ENCODE data around the gene NADSYN1. TPM values are rescaled to one million over a fixed set of nuclear protein-coding genes. Genes with fewer than 3 reads are reported as not detected.

The NADSYN1 gene
- polyA plus RNA-seq, 1 donor = 20.2 TPM

DNA sequence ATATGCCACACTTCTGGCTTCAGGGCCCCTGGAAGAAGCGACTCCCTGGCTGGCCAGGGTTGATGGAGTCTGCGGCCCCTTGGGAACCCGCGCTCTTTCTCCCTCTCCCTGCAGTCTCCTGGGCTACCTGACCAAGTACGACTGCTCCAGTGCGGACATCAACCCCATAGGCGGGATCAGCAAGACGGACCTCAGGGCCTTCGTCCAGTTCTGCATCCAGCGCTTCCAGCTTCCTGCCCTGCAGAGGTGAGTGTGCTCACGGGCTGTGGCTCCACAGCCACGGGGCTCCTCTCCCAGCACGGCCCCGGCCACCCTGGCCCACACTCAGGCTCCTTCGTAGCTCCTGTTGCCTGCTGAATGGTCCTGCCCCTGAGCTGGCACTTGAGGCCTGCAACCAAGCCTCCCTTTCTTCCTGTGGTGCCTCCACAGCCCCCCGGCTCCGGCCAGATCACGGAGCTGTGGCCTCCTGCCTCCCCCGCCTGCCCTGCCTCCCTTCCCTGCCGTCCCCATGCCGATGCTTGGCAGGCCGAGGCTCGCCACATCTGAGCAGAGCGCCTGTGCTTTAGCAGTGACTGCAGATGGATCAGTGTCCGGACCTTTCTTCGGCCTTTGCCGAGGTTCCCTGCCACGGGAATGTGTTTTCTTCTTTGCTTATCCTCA is 37.9 kb downstream of the NADSYN1 start:
- DNase-seq (ENCODE audit: low read depth) = no peak

- DNase-seq (ENCODE audit: low read depth) = no peak
Observed at GRCh38 chr11:71491531-71491930, 38.5 kb downstream of the NADSYN1 start.

DNA sequence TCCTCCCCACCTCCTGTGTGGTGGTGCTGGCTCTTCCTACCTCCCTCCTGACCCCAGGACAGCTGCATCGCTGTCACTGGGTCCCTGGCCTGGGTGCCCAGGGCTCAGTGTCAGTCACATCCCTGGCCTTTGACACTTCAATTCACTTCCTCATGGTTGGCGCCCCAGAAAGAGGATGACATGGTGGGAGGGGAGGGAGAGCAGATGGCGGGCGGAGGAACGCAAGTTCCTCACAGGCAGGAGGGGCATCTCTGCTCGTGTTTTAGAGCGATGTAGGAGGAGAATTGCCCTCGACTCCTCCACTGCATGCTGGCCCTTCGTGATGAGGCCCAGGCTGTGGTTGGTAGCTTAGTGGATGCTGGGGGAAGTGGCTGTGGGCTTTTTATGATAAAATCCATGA is 38.9 kb downstream of the NADSYN1 start:
- DNase-seq (ENCODE audit: low read depth) = no peak

GRCh38 chr11:71495286-71496230 is 42.6 kb downstream of the NADSYN1 start:
- no peak for DNase-seq (ENCODE audit: low read depth)

DNA sequence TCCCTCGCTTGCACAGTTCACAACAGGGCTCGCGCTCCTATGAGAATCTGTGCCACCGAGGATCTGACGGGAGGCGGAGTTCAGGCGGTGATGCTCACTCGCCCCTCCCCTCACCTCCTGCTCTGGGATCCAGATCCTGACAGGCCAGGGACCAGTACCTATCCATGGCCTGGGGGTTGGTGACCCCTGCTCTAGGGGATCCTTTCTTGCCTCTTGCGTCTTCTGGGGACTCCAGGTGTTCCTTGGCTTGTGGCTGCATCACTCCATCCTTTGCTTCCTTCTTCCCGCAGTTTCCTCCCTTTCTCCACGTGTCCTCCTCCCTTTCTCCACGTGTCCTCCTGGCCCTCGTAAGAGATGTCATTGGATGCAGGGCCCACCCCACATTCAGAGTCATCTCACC is 43.4 kb downstream of the NADSYN1 start:
- DNase-seq (ENCODE audit: low read depth) = no peak

DNA sequence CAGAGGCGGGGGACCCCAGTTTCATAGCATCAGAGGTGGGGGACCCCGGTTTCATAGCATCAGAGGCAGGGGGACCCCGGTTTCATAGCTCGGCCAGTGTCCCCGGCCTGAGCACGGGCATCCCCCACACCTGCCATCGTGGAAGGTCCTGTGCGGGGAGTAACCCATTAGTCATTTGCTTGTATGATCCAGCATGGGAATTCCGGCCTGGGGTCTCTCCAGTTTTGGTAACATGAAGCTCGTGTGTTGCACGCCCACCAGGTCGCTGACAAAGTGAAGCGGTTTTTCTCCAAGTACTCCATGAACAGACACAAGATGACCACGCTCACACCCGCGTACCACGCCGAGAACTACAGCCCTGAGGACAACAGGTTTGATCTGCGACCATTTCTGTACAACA is 45.1 kb downstream of the NADSYN1 start:
- DNase-seq (ENCODE audit: low read depth) = no peak

GRCh38 chr11:71499125-71499524 is 46.1 kb downstream of the NADSYN1 start:
- no peak for DNase-seq (ENCODE audit: low read depth)

DNA sequence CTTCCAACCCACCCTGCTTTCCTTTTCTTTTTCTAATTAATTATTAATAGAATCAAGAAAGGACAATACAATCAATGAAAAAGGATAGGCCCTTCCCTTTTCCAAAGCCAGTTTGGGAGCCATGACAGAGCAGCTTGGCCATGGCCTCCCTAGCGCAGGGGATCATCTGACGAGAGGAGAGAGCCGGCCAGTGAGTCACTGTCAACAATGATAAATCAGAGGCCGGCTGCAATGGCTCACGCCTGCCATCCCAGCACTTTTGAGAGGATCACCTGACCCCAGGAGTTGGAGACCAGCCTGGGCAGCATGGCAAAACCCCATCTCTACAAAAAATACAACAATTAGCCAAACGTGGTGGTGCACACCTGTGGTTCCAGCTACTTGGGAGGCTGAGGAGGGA is 46.5 kb downstream of the NADSYN1 start:
- DNase-seq (ENCODE audit: low read depth) = no peak

DNA sequence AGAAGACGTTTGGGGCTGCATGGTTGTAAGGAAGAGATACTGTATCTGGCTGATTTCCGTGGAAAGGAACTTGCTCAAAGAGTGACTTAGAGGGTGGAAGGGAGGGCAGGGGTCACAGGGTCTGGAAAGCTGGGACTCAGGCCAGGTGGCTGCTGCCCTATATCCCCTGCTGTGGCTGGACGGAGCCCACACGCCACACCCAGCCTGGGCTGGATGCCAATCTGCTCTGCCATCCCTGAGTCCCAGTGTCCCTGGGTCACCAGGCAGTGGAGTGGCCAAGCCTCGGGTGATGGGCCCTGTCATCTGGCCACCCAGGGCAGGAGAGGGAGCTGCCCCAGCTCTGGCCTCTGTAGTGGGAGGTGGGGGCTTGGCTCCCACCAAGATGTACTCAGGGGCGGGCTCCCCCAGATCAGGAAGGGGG is 47.6 kb downstream of the NADSYN1 start:
- DNase-seq (ENCODE audit: low read depth) = no peak

DNA sequence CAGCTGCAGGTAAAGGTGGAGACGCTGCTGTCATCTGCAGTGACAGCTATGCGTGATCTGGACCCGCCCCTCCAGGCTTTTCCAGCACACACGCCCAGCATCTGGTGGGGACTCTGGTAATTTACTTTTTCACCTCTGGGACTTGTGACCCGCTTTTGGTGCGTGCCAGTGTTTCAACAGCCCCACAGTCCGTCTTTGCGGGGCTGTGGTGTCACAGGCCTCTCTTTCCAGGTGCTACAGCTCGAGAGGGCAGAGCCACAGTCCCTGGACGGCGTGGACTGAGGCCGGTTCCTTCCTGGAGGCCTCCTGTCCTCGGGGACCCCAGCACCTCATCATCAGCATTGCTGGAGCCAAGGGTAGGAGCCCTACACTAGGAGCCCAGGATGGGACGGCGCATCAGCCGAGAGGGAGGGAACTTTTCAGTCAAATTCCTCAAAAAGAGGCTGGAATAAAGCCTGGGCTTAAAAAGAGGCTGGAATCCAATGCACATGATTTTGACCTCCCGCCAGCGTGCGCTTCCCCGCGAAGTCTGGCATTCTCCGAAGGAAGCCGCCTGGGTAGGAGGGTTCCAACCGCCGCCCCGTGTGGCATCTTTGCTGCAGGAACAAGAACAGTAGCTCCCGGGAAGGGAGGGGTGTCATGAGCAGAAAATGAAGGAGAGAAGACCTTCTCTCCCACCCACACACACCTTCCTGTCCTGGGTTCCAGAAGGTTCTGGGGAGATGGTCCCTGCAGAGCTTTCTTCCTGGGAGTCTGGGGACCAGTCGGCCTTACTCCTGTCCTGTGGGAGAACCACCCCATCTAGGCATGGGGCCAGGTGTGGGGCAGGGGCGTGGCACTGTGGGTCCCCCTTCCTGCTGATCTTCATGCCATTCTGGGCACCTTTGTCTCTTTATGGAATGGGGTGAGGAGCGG is 48.3 kb downstream of the NADSYN1 start:
- DNase-seq (ENCODE audit: low read depth) = no peak

DNA sequence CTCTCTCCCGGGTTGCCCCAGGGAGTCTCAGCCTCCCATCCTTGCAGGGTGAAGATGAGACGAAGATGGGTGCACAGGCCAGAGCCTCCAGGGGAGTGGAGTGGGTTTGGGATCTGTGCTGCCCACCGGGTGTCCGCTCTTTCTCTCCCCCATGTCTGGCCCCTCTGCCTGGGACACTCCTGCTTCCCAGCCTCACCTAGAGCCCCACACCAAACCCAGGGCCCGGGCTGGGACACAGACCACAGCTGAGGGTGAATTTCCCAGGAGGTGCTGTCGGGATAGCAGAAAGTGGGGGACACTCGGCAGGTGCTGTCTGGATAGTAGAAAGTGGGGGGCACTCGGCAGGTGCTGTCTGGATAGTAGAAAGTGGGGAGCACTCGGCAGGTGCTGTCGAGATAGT is 49.0 kb downstream of the NADSYN1 start:
- DNase-seq (ENCODE audit: low read depth) = no peak

DNA sequence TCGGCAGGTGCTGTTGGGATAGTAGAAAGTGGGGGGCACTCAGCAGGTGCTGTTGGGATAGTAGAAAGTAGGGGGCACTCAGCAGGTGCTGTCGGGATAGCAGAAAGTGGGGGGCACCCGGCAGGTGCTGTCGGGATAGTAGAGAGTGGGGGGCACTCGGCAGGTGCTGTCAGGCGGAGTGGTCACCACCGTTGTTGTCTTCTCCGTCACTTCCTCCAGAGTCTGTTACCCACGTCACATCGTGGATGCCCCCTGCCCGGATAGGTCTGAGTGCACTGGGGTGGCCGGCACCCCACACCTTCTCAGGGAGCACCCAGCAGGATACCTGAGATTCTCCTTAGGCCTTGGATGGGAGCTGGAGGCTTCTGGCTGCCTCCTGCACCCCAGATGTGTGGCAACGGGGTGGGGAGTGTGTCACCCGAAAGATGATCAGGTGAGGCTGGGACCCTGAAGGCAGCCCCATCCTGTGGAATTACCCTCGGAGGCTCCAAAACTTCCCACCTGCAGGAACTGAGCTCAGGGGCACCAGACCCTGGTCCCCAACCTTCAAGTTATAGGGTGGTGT is 50.0 kb downstream of the NADSYN1 start:
- DNase-seq (ENCODE audit: low read depth) = no peak

GRCh38 chr11:71504531-71504930 is 51.5 kb downstream of the NADSYN1 start:
- no peak for DNase-seq (ENCODE audit: low read depth)

DNA sequence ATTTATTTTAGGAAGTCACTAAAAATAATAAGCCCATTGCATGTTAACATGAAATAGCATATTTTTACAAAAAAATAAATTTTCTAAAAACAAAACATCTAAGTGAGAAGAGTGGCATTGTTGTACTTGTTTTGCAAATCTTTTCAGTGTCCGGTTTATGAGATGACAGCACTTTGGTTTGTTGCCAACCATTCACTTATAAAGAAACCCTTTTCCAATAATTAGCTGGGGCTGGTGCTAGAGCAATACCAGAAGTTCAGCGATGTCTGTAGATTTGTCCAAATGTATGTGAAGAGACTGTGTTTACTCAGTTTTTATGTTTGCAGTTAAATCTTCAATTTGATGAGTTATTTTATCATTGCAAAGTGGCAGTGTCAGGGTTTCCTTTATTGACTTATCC is 52.0 kb downstream of the NADSYN1 start:
- DNase-seq (ENCODE audit: low read depth) = no peak

GRCh38 chr11:71505781-71506180 is 52.8 kb downstream of the NADSYN1 start:
- DNase-seq (ENCODE audit: low read depth) = no peak

GRCh38 chr11:71507102-71507501 is 54.1 kb downstream of the NADSYN1 start:
- no peak for DNase-seq (ENCODE audit: low read depth)

- DNase-seq (ENCODE audit: low read depth) = no peak
Observed at GRCh38 chr11:71518506-71519471, 65.8 kb downstream of the NADSYN1 start.

DNA sequence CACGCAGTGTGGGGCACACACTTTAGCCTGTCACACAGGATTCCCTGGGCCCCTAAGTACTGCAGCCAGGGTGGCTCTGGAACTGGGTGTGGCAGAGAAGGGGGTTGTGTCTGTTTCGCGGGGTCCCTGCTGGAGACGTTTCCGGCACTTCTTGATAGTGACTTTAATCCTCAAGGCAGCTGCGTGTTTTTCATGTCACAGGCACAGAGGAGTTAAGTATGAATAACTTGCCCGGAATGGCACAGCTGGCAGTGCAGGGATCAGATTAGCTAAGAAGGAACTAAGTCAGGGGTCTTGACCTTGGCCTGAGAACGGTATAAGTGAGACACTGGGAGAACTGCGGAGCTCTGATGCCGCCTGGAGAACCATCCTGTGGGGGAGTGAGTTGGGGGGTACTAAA is 66.5 kb downstream of the NADSYN1 start:
- no peak for DNase-seq (ENCODE audit: low read depth)

- no peak for DNase-seq (ENCODE audit: low read depth)
Observed at GRCh38 chr11:71525188-71525937, 72.4 kb downstream of the NADSYN1 start.

Measured in forelimb muscle (tissue), 1 donor.